Subcutaneous adipose tissue (tissue), 4 donors: Measurements from ENCODE around the gene LDLRAD3. TPM values are rescaled to one million over a fixed set of nuclear protein-coding genes. Genes with fewer than 3 reads are reported as not detected.

Experiments used
- CTCF ChIP-seq: fragments of 450-650 bp; IDR thresholded peaks from one replicate; pipeline ENCODE4 v1.5.1; 2016; ENCODE audit warnings: low read depth, mild to moderate bottlenecking, control low read depth, antibody characterized with exemption, moderate library complexity
- small RNA-seq: library from RNA; depleted of rRNA; stranded (forward); fragments of <200 nt; gene quantifications from one replicate; pipeline ENCODE3, GENCODE V24; 2016
- total RNA-seq, 4 donors: library from RNA; depleted of rRNA; stranded (reverse); fragments of >200 nt; gene quantifications; one replicate each; pipeline ENCODE4 v1.1.0, GENCODE V29; 2016

Gene LDLRAD3
- total RNA-seq, 4 donors from 2014 or later, result 22.8 to 39.6 (median 29.4) TPM

- no peak for TF ChIP-seq CTCF
Measured at GRCh38 chr11:36271794-36272407, 328.0 kb downstream of the LDLRAD3 start.

- no peak for TF ChIP-seq CTCF
Measured at GRCh38 chr11:36273110-36273509, 329.2 kb downstream of the LDLRAD3 start.

- TF ChIP-seq CTCF, result no peak
Measured at GRCh38 chr11:36274414-36274813, 330.6 kb downstream of the LDLRAD3 start.

- no peak for TF ChIP-seq CTCF
Measured at GRCh38 chr11:36278531-36279282, 334.8 kb downstream of the LDLRAD3 start.

- no peak for TF ChIP-seq CTCF
Measured at GRCh38 chr11:36280531-36280930, 336.7 kb downstream of the LDLRAD3 start.

Small RNA genes within 50 kb of the gene (small RNA-seq; reads per million reads assigned to genes)
- gene MIR3973, result not detected
